NB4 (cell line): Measurements from ENCODE around the gene BRSK2.

Source experiments
- DNase-seq: peaks from one replicate; pipeline ENCODE4 v3.0.0; 2010; ENCODE audit warnings: low read depth
- H3K4me3 ChIP-seq: one replicate; pipeline ENCODE4 v1.5.1; 2011; ENCODE audit warnings: mild to moderate bottlenecking, low read depth, low read length, moderate library complexity
- CTCF ChIP-seq: IDR thresholded peaks from one replicate; pipeline ENCODE4 v1.5.1; 2012; ENCODE audit warnings: low read depth, low read length
- MAX ChIP-seq: IDR thresholded peaks from 2 replicates; pipeline ENCODE4 v1.6.1; 2011; ENCODE audit warnings: low read depth, low read length
- MYC ChIP-seq: IDR thresholded peaks from 2 replicates; pipeline ENCODE4 v1.6.1; 2011; ENCODE audit warnings: low read depth, low read length
- POLR2A ChIP-seq: IDR thresholded peaks from 2 replicates; pipeline ENCODE4 v1.6.1; 2011; ENCODE audit warnings: mild to moderate bottlenecking; ENCODE audit not compliant: insufficient read length; ENCODE audit errors: extremely low read depth

BRSK2 gene

GRCh38 chr11:1442807-1443366 is 53.2 kb downstream of the BRSK2 start:
- H3K4me3 ChIP-seq: no peak overlapping the region
- TF ChIP-seq POLR2A (no peak), CTCF (no peak), MYC (no peak), MAX (no peak)
- DNase-seq: no peak

GRCh38 chr11:1443737-1444136 is 54.0 kb downstream of the BRSK2 start:
- no peak for DNase-seq
- TF ChIP-seq MYC (no peak), CTCF (no peak), MAX (no peak), POLR2A (no peak)
- H3K4me3 ChIP-seq: no peak overlapping the region

GRCh38 chr11:1444321-1444720 is 54.6 kb downstream of the BRSK2 start:
- TF ChIP-seq MYC: no peak
- no peak for TF ChIP-seq POLR2A
- no peak overlapping the region for H3K4me3 ChIP-seq
- no peak for DNase-seq

- no peak for DNase-seq
- TF ChIP-seq MAX (no peak), MYC (no peak)
- no peak overlapping the region for H3K4me3 ChIP-seq
Observed at GRCh38 chr11:1444823-1445422, 55.2 kb downstream of the BRSK2 start.

- H3K4me3 ChIP-seq: no peak overlapping the region
- no peak for TF ChIP-seq CTCF
- TF ChIP-seq POLR2A: no peak
- TF ChIP-seq MYC: no peak
- TF ChIP-seq MAX: no peak
Observed at GRCh38 chr11:1445741-1446445, 56.2 kb downstream of the BRSK2 start.

GRCh38 chr11:1446623-1447022 is 56.9 kb downstream of the BRSK2 start:
- DNase-seq: no peak
- TF ChIP-seq POLR2A: no peak
- no peak for TF ChIP-seq MAX
- no peak for TF ChIP-seq CTCF
- no peak for TF ChIP-seq MYC
- H3K4me3 ChIP-seq: no peak overlapping the region

More at GRCh38 chr11:1445741-1446445, 56.2 kb downstream of the BRSK2 start:
- DNase-seq: no peak
